HG02981 (cell line): ENCODE results near the gene ERO1B.

Source experiments
- ATAC-seq: cut with Tn5 transposase; IDR thresholded peaks from one replicate; pipeline ENCODE4 v1.9.1; 2021; ENCODE audit warnings: mild to moderate bottlenecking, moderate library complexity; ENCODE audit not compliant: unreplicated experiment

Gene ERO1B

GRCh38 chr1:236253918-236254637 lies 27.7 kb downstream of the ERO1B start:
- no peak for ATAC-seq

- no peak for ATAC-seq
Measured at GRCh38 chr1:236253119-236253518, 28.6 kb downstream of the ERO1B start.

GRCh38 chr1:236251587-236251986 lies 30.2 kb downstream of the ERO1B start:
- no peak for ATAC-seq

GRCh38 chr1:236247286-236247685 lies 34.5 kb downstream of the ERO1B start:
- no peak for ATAC-seq

GRCh38 chr1:236242568-236242967 lies 39.2 kb downstream of the ERO1B start:
- ATAC-seq = no peak

GRCh38 chr1:236240675-236241074 lies 41.1 kb downstream of the ERO1B start:
- ATAC-seq = no peak

DNA sequence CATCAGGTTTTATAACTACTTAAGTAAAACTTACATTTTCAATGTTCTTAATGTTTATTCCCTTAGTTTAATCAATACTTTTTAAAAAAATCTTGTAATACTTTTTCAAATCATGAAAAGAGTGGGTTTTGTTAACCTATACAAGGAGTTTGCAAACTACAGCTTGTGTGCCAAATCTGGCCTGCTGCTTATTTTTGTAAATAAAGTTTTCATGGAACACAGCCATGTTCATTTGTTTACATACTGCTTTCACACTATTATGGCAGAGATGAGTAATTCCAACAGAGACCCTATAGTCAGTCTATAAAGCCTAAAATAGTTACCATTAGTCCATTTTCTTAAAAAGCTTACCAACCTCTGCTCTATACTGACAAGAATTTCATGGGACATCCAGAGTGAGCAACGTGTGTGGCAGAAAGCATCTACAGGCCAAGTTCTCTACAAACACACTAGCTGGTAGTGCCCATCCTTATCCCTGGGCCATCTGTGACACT lies 42.6 kb downstream of the ERO1B start:
- ATAC-seq = no peak

DNA sequence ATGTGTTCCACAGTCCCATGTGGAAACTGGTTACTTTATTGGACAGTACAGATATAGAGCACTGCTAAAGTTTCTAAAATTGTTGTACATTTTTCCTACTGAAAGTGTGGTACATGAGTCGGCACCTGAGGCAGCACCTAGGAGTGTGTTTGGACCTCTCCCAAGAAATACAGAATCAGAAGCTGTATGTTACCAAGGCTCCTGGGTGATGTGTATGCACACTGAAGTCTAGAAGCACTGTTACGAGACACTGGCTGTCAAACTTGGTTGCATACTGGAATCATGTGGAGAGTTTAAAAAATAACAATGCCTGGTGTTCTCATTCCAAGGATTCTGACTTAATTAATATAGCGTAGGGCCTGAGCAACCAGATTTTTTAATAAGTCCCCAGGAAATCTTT lies 46.6 kb downstream of the ERO1B start:
- no peak for ATAC-seq

- no peak for ATAC-seq
Measured at GRCh38 chr1:236228411-236228810, 53.3 kb downstream of the ERO1B start.

- ATAC-seq = no peak
Measured at GRCh38 chr1:236222632-236223031, 59.1 kb downstream of the ERO1B start.

GRCh38 chr1:236220473-236220872 lies 61.3 kb downstream of the ERO1B start:
- no peak for ATAC-seq

GRCh38 chr1:236214761-236215160 lies 67.0 kb downstream of the ERO1B start:
- no peak for ATAC-seq

DNA sequence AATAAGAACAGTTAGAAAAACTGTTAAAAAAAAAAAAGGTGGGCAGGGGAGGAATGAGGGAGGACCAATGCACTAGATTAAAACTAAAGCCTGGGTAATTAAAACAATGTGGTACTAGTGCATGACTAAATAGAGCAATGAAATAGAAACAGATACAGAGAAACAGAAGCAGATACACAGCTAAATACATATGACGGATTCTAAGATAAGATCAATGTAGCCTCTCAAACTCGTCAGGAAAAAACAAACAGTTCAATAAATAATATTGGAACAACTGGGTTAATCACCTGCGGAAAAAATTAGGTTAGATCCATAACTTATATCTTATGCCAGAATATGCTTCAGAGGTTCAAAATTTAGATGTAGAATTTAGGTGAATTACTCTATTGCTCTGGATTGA lies 68.2 kb downstream of the ERO1B start:
- no peak for ATAC-seq

DNA sequence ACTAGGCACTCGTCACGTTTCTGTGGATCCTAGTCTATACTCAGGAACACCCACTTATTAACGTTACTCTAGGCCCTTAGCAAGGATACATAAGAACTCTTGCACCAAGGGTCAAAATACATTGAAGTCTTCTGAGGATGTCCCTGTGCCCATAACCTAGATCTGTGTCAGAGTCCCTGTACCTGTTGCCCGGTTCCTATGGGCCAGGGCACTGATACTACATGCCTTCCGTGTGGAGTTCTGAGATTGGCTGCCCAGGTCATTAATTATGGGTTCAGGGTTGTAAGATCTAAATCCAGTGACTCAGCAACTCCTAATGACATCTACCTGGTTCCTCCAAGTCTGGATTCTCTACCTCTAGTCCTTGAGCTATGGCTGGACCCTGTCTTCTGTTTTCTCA lies 69.9 kb downstream of the ERO1B start:
- no peak for ATAC-seq

GRCh38 chr1:236209713-236210112 lies 72.0 kb downstream of the ERO1B start:
- no peak for ATAC-seq

DNA sequence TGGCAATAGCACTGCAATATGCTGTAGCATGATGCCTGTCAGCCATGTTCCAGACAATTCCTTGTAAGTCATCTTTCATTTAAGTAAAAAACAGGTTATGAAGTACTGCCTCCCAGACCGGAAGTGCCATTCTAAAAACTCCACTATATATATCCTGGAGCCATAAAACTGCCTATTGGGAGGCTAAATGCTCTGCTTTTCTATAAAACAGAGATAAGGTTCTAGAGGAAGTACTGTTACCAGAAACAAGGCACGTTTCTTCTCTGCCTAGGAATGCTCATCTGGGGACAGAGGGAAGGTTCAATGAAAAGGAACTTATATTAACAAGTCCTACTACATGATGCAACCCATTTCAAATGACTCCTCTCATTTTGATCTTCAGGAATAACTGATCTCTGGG lies 72.6 kb downstream of the ERO1B start:
- no peak for ATAC-seq

DNA sequence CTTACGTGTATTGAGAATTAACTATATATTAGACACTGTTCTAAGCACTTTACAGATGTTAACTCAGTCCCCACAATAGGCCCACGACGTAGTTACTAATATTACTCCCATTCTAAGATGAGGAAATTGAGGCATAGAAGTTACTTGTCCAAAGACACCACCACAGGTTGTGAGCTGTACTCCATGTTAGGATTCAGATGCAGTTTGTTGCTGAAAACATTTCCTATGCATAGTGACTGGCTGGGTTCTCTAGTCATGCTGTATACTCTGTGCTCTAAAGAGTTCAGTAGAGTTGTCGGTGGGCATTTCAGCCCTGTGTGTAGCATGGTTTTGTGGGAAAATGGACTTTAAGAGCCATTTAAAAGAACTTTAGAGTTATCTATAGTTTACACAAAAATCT lies 74.2 kb downstream of the ERO1B start:
- ATAC-seq = no peak

GRCh38 chr1:236207121-236207520 lies 74.6 kb downstream of the ERO1B start:
- no peak for ATAC-seq

DNA sequence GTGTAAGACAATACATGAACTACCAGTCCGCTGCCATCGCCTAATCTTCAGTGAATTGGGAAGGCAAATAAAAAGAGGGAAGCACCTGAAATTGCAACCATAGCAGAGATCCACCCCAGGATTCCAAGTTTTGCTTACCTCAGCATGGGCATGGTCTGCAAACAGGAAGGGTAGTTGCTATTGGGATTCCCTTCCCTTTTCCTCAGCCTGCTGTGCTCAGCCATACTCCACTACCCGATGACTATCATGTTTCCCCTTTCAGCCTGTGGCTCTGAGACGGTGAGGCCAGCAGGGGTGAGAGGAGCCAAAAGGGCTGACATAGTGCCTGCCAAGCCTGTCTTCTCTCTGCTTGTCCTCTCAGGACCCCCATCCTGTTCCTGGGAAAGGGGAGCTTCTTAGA lies 75.2 kb downstream of the ERO1B start:
- no peak for ATAC-seq

DNA sequence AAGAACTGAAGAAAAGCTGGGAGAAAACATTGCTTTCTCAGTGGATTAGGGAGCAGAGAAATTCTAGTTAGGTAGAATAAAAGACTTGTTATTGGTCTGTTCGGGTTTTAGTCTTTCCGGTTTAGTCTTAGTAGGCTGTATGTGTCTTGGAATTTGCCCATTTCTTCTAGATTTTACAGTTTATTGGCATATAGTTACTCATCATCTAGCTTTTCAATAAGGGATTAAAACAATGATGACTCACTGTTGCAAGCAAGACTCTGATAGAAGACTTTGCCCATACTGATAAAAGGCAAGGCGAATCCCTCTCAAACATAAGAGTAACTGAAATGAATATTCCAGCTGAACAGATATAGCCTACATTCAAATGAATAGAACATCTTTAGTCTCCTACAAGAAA lies 77.1 kb downstream of the ERO1B start:
- no peak for ATAC-seq

GRCh38 chr1:236204039-236204438 lies 77.7 kb downstream of the ERO1B start:
- no peak for ATAC-seq

GRCh38 chr1:236201786-236202185 lies 80.0 kb downstream of the ERO1B start:
- no peak for ATAC-seq

GRCh38 chr1:236200925-236201324 lies 80.8 kb downstream of the ERO1B start:
- ATAC-seq = no peak
